ENCODE results near the gene NAA30. TPM values are rescaled to one million over a fixed set of nuclear protein-coding genes. Genes with fewer than 3 reads are reported as not detected.

Gene NAA30
- total RNA-seq, 1 experiment from 2014 or later = 17.8 TPM

DNA sequence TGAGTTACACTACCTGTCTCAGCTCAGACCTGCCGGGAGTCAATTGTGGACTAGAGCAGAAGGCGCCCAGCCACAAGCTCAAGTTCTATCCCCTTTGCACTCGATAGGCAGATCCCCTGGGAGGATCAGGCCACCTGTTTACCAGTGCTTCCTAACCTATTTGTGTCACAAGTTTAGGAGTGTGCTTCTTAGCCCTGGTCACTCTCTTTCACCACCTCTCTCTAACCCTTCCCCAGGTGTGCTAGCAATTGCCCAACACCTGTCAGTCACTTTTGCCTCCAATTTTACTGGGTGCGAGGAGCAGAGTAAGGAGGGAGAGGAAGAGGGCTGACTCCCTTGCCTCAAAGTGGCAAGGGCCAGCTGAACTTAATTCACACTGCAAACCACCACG, 745 bp upstream of the NAA30 start:
- peaks cover 17% of the 10 kb centered on the region for H3K27me3 Mint-ChIP-seq (ENCODE audit: low read depth)
- peaks cover 38% of the 10 kb centered on the region for H3K4me1 Mint-ChIP-seq
- TF ChIP-seq, protein P1, sequence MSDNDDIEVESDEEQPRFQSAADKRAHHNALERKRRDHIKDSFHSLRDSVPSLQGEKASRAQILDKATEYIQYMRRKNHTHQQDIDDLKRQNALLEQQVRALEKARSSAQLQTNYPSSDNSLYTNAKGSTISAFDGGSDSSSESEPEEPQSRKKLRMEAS (CRISPR knock-in tag; IDR thresholded peaks at IDR 0.05) = 0 out of 2 replicates have a peak, but pooled peaks have one; percentile 9
- no peak for TF ChIP-seq NR1H2 (CRISPR knock-in tag; IDR thresholded peaks at IDR 0.05)
- TF ChIP-seq IRF2 (CRISPR knock-in tag; IDR thresholded peaks at IDR 0.05; ENCODE audit: borderline replicate concordance, low read depth) = no peak
- 0 out of 2 replicates have a peak, but pooled peaks have one; percentile 14 for TF ChIP-seq FOXK1 (CRISPR knock-in tag; IDR thresholded peaks at IDR 0.05)
- TF ChIP-seq GABPB1 (CRISPR knock-in tag; IDR thresholded peaks at IDR 0.05) = no peak
- ChIA-PET CTCF (interaction anchor here (0.5 to 1.1 kb wide), 6 partner anchors 9 to 191 kb away, joined by 3 to 5 read pairs (median 3); no protein-coding TSS in a partner anchor), POLR2A (no interaction called here)
- no peaks in the 10 kb centered on the region for H3K9me3 Mint-ChIP-seq
- no peaks in the 10 kb centered on the region; the same call in 1 of the 2 replicates for H3K36me3 Mint-ChIP-seq
- H3K27ac Mint-ChIP-seq = peak overlapping the region; percentile 94
- H3K4me3 Mint-ChIP-seq = peak overlapping the region; percentile 95
- ATAC-seq = peak; percentile 29
- DNase-seq (ENCODE audit: low spot score) = peak; percentile 37

DNA sequence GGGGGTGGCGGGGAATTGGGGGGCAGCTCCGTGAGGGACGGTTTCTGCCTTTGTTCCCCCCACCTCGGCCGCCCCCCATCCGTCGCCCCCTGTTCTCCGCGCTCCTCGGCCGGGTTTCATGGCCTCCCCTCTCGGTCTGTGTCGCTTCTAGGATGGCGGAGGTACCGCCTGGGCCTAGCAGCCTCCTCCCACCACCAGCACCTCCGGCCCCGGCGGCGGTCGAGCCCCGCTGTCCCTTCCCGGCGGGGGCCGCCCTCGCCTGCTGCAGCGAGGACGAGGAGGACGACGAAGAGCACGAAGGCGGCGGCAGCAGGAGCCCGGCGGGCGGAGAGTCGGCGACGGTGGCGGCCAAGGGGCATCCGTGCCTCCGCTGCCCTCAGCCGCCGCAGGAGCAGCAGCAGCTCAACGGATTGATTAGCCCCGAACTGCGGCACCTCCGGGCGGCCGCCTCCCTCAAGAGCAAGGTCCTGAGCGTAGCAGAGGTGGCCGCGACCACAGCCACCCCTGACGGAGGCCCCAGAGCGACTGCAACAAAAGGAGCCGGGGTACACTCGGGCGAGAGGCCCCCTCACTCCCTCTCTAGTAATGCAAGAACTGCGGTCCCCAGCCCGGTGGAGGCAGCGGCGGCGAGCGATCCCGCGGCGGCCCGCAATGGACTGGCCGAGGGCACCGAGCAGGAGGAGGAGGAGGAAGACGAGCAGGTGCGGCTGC, 575 bp downstream of the NAA30 start:
- DNase-seq (ENCODE audit: low spot score) = peak; percentile 56
- H3K27me3 Mint-ChIP-seq (ENCODE audit: low read depth) = peaks cover 5% of the 10 kb centered on the region
- no peaks in the 10 kb centered on the region for H3K9me3 Mint-ChIP-seq
- H3K36me3 Mint-ChIP-seq = no peaks in the 10 kb centered on the region; the same call in 1 of the 2 replicates
- ChIA-PET CTCF (interaction anchor here (0.6 to 1.2 kb wide), 3 partner anchors 25 to 572 kb away, joined by 3 read pairs; no protein-coding TSS in a partner anchor), POLR2A (no interaction called here)
- H3K4me3 Mint-ChIP-seq = peak overlapping the region; percentile 95
- ATAC-seq = peak; percentile 16
- H3K27ac Mint-ChIP-seq = no peak overlapping the region
- peaks cover 33% of the 10 kb centered on the region for H3K4me1 Mint-ChIP-seq
- TF ChIP-seq, protein P2, sequence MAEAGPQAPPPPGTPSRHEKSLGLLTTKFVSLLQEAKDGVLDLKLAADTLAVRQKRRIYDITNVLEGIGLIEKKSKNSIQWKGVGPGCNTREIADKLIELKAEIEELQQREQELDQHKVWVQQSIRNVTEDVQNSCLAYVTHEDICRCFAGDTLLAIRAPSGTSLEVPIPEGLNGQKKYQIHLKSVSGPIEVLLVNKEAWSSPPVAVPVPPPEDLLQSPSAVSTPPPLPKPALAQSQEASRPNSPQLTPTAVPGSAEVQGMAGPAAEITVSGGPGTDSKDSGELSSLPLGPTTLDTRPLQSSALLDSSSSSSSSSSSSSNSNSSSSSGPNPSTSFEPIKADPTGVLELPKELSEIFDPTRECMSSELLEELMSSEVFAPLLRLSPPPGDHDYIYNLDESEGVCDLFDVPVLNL (CRISPR knock-in tag; IDR thresholded peaks at IDR 0.05; ENCODE audit: borderline replicate concordance, low read depth) = peak; percentile 71; the same call in 1 of the 2 replicates
- TF ChIP-seq, protein P3, sequence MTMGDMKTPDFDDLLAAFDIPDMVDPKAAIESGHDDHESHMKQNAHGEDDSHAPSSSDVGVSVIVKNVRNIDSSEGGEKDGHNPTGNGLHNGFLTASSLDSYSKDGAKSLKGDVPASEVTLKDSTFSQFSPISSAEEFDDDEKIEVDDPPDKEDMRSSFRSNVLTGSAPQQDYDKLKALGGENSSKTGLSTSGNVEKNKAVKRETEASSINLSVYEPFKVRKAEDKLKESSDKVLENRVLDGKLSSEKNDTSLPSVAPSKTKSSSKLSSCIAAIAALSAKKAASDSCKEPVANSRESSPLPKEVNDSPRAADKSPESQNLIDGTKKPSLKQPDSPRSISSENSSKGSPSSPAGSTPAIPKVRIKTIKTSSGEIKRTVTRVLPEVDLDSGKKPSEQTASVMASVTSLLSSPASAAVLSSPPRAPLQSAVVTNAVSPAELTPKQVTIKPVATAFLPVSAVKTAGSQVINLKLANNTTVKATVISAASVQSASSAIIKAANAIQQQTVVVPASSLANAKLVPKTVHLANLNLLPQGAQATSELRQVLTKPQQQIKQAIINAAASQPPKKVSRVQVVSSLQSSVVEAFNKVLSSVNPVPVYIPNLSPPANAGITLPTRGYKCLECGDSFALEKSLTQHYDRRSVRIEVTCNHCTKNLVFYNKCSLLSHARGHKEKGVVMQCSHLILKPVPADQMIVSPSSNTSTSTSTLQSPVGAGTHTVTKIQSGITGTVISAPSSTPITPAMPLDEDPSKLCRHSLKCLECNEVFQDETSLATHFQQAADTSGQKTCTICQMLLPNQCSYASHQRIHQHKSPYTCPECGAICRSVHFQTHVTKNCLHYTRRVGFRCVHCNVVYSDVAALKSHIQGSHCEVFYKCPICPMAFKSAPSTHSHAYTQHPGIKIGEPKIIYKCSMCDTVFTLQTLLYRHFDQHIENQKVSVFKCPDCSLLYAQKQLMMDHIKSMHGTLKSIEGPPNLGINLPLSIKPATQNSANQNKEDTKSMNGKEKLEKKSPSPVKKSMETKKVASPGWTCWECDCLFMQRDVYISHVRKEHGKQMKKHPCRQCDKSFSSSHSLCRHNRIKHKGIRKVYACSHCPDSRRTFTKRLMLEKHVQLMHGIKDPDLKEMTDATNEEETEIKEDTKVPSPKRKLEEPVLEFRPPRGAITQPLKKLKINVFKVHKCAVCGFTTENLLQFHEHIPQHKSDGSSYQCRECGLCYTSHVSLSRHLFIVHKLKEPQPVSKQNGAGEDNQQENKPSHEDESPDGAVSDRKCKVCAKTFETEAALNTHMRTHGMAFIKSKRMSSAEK (CRISPR knock-in tag; IDR thresholded peaks at IDR 0.05; ENCODE audit: borderline replicate concordance) = no peak
- TF ChIP-seq ZNF671 (CRISPR knock-in tag; IDR thresholded peaks at IDR 0.05) (no peak), ELF4 (CRISPR knock-in tag; IDR thresholded peaks at IDR 0.05; ENCODE audit: low read depth) (no peak), NFATC4 (CRISPR knock-in tag; IDR thresholded peaks at IDR 0.05) (no peak), NFYB (CRISPR knock-in tag; conservative IDR thresholded peaks at IDR 0.05; ENCODE audit: low read depth) (no peak), NR3C1 (CRISPR knock-in tag; conservative IDR thresholded peaks at IDR 0.05; ENCODE audit: low read depth) (no peak), HMGA2 (CRISPR knock-in tag; IDR thresholded peaks at IDR 0.05) (no peak), FOXK1 (CRISPR knock-in tag; IDR thresholded peaks at IDR 0.05) (0 out of 2 replicates have a peak, but pooled peaks have one; percentile 8), KAT7 (CRISPR knock-in tag; IDR thresholded peaks at IDR 0.05; ENCODE audit: borderline replicate concordance) (0 out of 2 replicates have a peak, but pooled peaks have one; percentile 15), FOXP1 (CRISPR knock-in tag; IDR thresholded peaks at IDR 0.05; ENCODE audit: borderline replicate concordance) (no peak; the same call in 1 of the 2 replicates), MYBL2 (CRISPR knock-in tag; IDR thresholded peaks at IDR 0.05) (peak; percentile 58; the same call in 1 of the 2 replicates), TEAD1 (CRISPR knock-in tag; IDR thresholded peaks at IDR 0.05) (no peak), IRF2 (CRISPR knock-in tag; IDR thresholded peaks at IDR 0.05; ENCODE audit: borderline replicate concordance, low read depth) (no peak)
- TF ChIP-seq, protein P4, sequence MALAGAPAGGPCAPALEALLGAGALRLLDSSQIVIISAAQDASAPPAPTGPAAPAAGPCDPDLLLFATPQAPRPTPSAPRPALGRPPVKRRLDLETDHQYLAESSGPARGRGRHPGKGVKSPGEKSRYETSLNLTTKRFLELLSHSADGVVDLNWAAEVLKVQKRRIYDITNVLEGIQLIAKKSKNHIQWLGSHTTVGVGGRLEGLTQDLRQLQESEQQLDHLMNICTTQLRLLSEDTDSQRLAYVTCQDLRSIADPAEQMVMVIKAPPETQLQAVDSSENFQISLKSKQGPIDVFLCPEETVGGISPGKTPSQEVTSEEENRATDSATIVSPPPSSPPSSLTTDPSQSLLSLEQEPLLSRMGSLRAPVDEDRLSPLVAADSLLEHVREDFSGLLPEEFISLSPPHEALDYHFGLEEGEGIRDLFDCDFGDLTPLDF (CRISPR knock-in tag; IDR thresholded peaks at IDR 0.05) = no peak
- TF ChIP-seq, protein P5, sequence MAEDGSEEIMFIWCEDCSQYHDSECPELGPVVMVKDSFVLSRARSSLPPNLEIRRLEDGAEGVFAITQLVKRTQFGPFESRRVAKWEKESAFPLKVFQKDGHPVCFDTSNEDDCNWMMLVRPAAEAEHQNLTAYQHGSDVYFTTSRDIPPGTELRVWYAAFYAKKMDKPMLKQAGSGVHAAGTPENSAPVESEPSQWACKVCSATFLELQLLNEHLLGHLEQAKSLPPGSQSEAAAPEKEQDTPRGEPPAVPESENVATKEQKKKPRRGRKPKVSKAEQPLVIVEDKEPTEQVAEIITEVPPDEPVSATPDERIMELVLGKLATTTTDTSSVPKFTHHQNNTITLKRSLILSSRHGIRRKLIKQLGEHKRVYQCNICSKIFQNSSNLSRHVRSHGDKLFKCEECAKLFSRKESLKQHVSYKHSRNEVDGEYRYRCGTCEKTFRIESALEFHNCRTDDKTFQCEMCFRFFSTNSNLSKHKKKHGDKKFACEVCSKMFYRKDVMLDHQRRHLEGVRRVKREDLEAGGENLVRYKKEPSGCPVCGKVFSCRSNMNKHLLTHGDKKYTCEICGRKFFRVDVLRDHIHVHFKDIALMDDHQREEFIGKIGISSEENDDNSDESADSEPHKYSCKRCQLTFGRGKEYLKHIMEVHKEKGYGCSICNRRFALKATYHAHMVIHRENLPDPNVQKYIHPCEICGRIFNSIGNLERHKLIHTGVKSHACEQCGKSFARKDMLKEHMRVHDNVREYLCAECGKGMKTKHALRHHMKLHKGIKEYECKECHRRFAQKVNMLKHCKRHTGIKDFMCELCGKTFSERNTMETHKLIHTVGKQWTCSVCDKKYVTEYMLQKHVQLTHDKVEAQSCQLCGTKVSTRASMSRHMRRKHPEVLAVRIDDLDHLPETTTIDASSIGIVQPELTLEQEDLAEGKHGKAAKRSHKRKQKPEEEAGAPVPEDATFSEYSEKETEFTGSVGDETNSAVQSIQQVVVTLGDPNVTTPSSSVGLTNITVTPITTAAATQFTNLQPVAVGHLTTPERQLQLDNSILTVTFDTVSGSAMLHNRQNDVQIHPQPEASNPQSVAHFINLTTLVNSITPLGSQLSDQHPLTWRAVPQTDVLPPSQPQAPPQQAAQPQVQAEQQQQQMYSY (CRISPR knock-in tag; IDR thresholded peaks at IDR 0.05) = no peak
- TF ChIP-seq, protein P6, sequence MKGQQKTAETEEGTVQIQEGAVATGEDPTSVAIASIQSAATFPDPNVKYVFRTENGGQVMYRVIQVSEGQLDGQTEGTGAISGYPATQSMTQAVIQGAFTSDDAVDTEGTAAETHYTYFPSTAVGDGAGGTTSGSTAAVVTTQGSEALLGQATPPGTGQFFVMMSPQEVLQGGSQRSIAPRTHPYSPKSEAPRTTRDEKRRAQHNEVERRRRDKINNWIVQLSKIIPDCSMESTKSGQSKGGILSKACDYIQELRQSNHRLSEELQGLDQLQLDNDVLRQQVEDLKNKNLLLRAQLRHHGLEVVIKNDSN (CRISPR knock-in tag; IDR thresholded peaks at IDR 0.05) = no peak
- TF ChIP-seq, protein P7, sequence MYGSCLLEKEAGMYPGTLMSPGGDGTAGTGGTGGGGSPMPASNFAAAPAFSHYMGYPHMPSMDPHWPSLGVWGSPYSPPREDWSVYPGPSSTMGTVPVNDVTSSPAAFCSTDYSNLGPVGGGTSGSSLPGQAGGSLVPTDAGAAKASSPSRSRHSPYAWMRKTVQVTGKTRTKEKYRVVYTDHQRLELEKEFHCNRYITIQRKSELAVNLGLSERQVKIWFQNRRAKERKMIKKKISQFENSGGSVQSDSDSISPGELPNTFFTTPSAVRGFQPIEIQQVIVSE (CRISPR knock-in tag; IDR thresholded peaks at IDR 0.05; ENCODE audit: borderline replicate concordance) = no peak
